Ovary (tissue), 3 donors: ENCODE data around the gene GLG1.

Experiments used
- CTCF ChIP-seq, 3 donors: fragments of 450-650 bp in 2 of 3; fragments of 200-600 bp in 1 of 3; IDR thresholded peaks; one replicate each; pipeline versions ENCODE4 v1.5.1 to v1.8.0; 2016 to 2022; ENCODE audit warnings: antibody characterized with exemption in 3 of 3, mild to moderate bottlenecking in 1 of 3
- EP300 ChIP-seq: sonication (generic); formaldehyde crosslinking; IDR thresholded peaks from one replicate; pipeline ENCODE4 v1.6.1; 2017; ENCODE audit warnings: antibody characterized with exemption
- POLR2A ChIP-seq: fragments of 450-650 bp; IDR thresholded peaks from one replicate; pipeline ENCODE4 v1.6.1; 2017; ENCODE audit warnings: antibody characterized with exemption, mild to moderate bottlenecking, moderate library complexity
- donor health status: DM: no; HTN: no; CAD: no.

- no peak for TF ChIP-seq CTCF (IDR thresholded peaks at IDR 0.05)
- no peak for TF ChIP-seq POLR2A
- no peak for TF ChIP-seq EP300
Measured at GRCh38 chr16:74641969-74642368, 35.1 kb upstream of the GLG1 start.
